Breast epithelium (tissue), 4 donors: ENCODE data around the gene NUP50. TPM values are rescaled to one million over a fixed set of nuclear protein-coding genes. Genes with fewer than 3 reads are reported as not detected.

Experiments
- DNase-seq, 2 donors: peaks; one replicate each; pipeline ENCODE4 v3.0.0-alpha.2; 2019; ENCODE audit warnings: low spot score in 2 of 2
- H3K27ac ChIP-seq, 2 donors: fragments of 200-600 bp; sonication (generic) in 1 of 2; one replicate each; pipeline ENCODE4 v1.5.1; 2016 to 2019; ENCODE audit warnings: mild to moderate bottlenecking in 1 of 2
- H3K27me3 ChIP-seq, 2 donors: fragments of 200-600 bp; sonication (generic) in 1 of 2; one replicate each; pipeline versions ENCODE4 v1.5.1 to v1.6.0; 2017 to 2019; ENCODE audit warnings: control low read depth in 1 of 2, mild to moderate bottlenecking in 1 of 2
- H3K36me3 ChIP-seq: fragments of 200-600 bp; one replicate; pipeline ENCODE4 v1.5.1; 2019
- H3K4me1 ChIP-seq, 2 donors: fragments of 200-600 bp; sonication (generic); one replicate each; pipeline ENCODE4 v1.5.1; 2016 to 2019; ENCODE audit warnings: control low read depth in 1 of 2
- H3K4me3 ChIP-seq, 3 donors: fragments of 200-600 bp; sonication (generic); 1 replicate in 2 of 3; 2 replicates in 1 of 3; pipeline ENCODE4 v1.5.1; 2016 to 2019; ENCODE audit warnings: mild to moderate bottlenecking in 3 of 3, moderate library complexity in 2 of 3
- H3K9me3 ChIP-seq, 2 donors: fragments of 200-600 bp; sonication (generic) in 1 of 2; one replicate each; pipeline ENCODE4 v1.5.1; 2016 to 2019; ENCODE audit warnings: control low read depth in 1 of 2
- CTCF ChIP-seq, 3 donors: fragments of 450-650 bp; IDR thresholded peaks; one replicate each; pipeline ENCODE4 v1.5.1; 2016 to 2017; ENCODE audit warnings: antibody characterized with exemption in 3 of 3, mild to moderate bottlenecking in 3 of 3, moderate library complexity in 3 of 3
- POLR2A ChIP-seq: fragments of 450-650 bp; IDR thresholded peaks from one replicate; pipeline ENCODE4 v1.6.1; 2016; ENCODE audit warnings: antibody characterized with exemption, mild to moderate bottlenecking, moderate library complexity
- POLR2AphosphoS5 ChIP-seq, 3 donors: sonication (generic); formaldehyde crosslinking; IDR thresholded peaks; one replicate each; pipeline ENCODE4 v1.6.1; 2017; ENCODE audit warnings: antibody characterized with exemption in 3 of 3
- intact Hi-C: fragments of 100-400 bp; cut with DNase I; formaldehyde crosslinking; loops from one replicate; pipeline ENCODE4 v1.15.1; 2023; ENCODE audit warnings: low total_unique reads
- total RNA-seq, 3 donors: library from RNA; depleted of rRNA; stranded (reverse); fragments of >200 nt; gene quantifications; one replicate each; pipeline ENCODE4 v1.1.0, GENCODE V29; 2016

The NUP50 gene
- total RNA-seq, 3 donors from 2014 or later: 40.6 to 53.9 (median 49.2) TPM

GRCh38 chr22:45179276-45180049 is 15.7 kb downstream of the NUP50 start:
- intact Hi-C loops: no loop called here
- no peaks in the 10 kb centered on the region for H3K9me3 ChIP-seq
- no peaks in the 10 kb centered on the region for H3K36me3 ChIP-seq
- TF ChIP-seq CTCF (IDR thresholded peaks at IDR 0.05): no peak
- no peak for TF ChIP-seq POLR2A
- TF ChIP-seq POLR2AphosphoS5 (IDR thresholded peaks at IDR 0.05): no peak
- no peak for DNase-seq
- no peaks in the 10 kb centered on the region for H3K27me3 ChIP-seq
- no peaks in the 10 kb centered on the region for H3K4me1 ChIP-seq
- no peak overlapping the region for H3K4me3 ChIP-seq
- no peak overlapping the region for H3K27ac ChIP-seq

- intact Hi-C loops: no loop called here
- H3K4me1 ChIP-seq: no peaks in the 10 kb centered on the region
- H3K36me3 ChIP-seq: no peaks in the 10 kb centered on the region
- H3K27ac ChIP-seq: no peak overlapping the region
- H3K9me3 ChIP-seq: no peaks in the 10 kb centered on the region
- TF ChIP-seq CTCF (IDR thresholded peaks at IDR 0.05) (no peak), POLR2A (no peak), POLR2AphosphoS5 (IDR thresholded peaks at IDR 0.05) (no peak)
- DNase-seq: no peak
- no peak overlapping the region for H3K4me3 ChIP-seq
- H3K27me3 ChIP-seq: no peaks in the 10 kb centered on the region
Observed at GRCh38 chr22:45180146-45180679, 16.5 kb downstream of the NUP50 start.

- no peaks in the 10 kb centered on the region for H3K27me3 ChIP-seq
- H3K4me1 ChIP-seq: no peaks in the 10 kb centered on the region
- no peak overlapping the region for H3K4me3 ChIP-seq
- TF ChIP-seq CTCF (IDR thresholded peaks at IDR 0.05) (no peak), POLR2A (no peak), POLR2AphosphoS5 (IDR thresholded peaks at IDR 0.05) (no peak)
- no peak overlapping the region for H3K27ac ChIP-seq
- DNase-seq: no peak
- intact Hi-C loops: no loop called here
- no peaks in the 10 kb centered on the region for H3K36me3 ChIP-seq
- H3K9me3 ChIP-seq: no peaks in the 10 kb centered on the region
Observed at GRCh38 chr22:45181240-45181639, 17.5 kb downstream of the NUP50 start.

GRCh38 chr22:45181766-45182165 is 18.0 kb downstream of the NUP50 start:
- no peak overlapping the region for H3K4me3 ChIP-seq
- DNase-seq: no peak
- no peaks in the 10 kb centered on the region for H3K36me3 ChIP-seq
- no peaks in the 10 kb centered on the region for H3K9me3 ChIP-seq
- H3K4me1 ChIP-seq: no peaks in the 10 kb centered on the region
- intact Hi-C loops: no loop called here
- TF ChIP-seq CTCF (IDR thresholded peaks at IDR 0.05): no peak
- no peak for TF ChIP-seq POLR2A
- TF ChIP-seq POLR2AphosphoS5 (IDR thresholded peaks at IDR 0.05): no peak
- H3K27ac ChIP-seq: no peak overlapping the region
- no peaks in the 10 kb centered on the region for H3K27me3 ChIP-seq

GRCh38 chr22:45183974-45184373 is 20.2 kb downstream of the NUP50 start:
- Histone ChIP-seq H3K27me3 (no peaks in the 10 kb centered on the region), H3K4me1 (no peaks in the 10 kb centered on the region), H3K36me3 (no peaks in the 10 kb centered on the region), H3K27ac (no peak overlapping the region), H3K9me3 (no peaks in the 10 kb centered on the region), H3K4me3 (no peak overlapping the region)
- TF ChIP-seq CTCF (IDR thresholded peaks at IDR 0.05) (no peak), POLR2A (no peak), POLR2AphosphoS5 (IDR thresholded peaks at IDR 0.05) (no peak)
- DNase-seq: no peak
- intact Hi-C loops: no loop called here
